ENCODE measurements around the gene STAC2.
"Not testable (repeated sequence)": the region's sequence is repeated elsewhere in the genome, so short reads cannot be mapped to it uniquely, and the experiment has no call there.

Gene STAC2

DNA sequence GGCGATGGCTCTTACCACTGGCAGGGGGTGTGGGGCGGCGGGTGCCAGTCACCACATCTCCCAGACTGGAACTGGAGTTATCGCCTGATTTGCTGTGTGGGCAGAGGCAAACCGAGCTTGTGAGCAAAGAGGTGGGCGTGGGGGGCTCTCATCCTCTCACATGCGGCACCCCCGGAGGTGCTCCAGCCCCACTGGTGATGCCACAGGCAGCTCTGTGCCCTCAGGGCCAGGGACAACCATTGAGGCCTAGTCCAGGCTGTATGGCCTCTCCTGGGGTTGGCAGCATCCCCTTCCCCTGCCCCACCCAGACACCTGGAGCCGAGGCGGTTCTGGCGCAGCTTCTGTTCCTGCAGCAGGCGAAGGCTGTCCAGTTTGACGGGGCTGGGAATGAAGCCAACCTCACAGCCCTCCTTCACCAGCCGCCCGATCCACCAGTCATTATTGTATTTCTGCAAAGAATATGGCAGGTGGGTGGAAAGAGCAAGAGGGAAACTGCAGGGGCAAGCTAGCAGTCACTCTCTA is 39.2 kb downstream of the STAC2 start:
- DNase-seq: no peak

- DNase-seq: no peak
Observed at GRCh38 chr17:39183720-39184119, 42.0 kb downstream of the STAC2 start.

DNA sequence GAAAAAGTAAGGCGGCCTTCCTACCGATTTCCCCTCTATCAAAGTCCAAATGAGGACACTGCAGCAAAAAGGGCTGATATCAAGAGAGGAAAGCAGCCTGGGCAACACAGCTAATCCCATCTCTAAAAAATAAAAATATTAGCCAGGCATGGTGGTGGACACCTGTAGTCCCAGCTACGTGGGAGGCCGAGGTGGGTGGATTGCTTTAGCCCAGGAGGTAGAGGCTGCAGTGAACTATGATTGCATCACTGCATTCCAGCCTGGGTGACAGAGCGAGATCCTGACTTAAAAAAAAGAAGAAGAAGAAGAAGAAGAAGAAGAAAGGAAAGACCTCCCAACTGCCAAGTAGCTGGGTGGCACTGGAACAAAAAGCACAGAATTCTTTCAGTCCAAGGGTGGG is 42.7 kb downstream of the STAC2 start:
- no peak for DNase-seq

DNA sequence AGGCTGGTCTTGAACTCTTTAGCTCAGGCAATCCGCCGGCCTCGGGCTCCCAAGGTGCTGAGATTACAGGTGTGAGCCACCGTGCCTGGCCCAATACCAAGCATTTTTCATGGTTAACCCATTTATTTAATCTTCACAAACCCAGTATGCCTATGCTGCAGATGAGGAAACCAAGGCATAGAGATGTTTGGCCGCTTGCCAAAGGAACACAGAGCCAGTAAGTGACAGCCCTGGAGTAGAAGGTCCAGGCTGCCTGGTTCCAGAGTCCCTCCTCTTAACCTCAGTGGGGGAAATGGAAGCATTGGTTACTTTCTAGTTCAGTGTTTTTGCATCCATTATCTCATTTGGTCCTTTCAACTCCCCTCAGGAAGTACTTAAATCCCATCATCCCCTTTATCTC is 44.4 kb downstream of the STAC2 start:
- DNase-seq: no peak

GRCh38 chr17:39178536-39178935 is 47.2 kb downstream of the STAC2 start:
- no peak for DNase-seq

GRCh38 chr17:39177256-39177655 is 48.5 kb downstream of the STAC2 start:
- DNase-seq: no peak

- no peak for DNase-seq
Observed at GRCh38 chr17:39175695-39176093, 50.1 kb downstream of the STAC2 start.

GRCh38 chr17:39174920-39175694 is 50.6 kb downstream of the STAC2 start:
- DNase-seq: peak; percentile 59

DNA sequence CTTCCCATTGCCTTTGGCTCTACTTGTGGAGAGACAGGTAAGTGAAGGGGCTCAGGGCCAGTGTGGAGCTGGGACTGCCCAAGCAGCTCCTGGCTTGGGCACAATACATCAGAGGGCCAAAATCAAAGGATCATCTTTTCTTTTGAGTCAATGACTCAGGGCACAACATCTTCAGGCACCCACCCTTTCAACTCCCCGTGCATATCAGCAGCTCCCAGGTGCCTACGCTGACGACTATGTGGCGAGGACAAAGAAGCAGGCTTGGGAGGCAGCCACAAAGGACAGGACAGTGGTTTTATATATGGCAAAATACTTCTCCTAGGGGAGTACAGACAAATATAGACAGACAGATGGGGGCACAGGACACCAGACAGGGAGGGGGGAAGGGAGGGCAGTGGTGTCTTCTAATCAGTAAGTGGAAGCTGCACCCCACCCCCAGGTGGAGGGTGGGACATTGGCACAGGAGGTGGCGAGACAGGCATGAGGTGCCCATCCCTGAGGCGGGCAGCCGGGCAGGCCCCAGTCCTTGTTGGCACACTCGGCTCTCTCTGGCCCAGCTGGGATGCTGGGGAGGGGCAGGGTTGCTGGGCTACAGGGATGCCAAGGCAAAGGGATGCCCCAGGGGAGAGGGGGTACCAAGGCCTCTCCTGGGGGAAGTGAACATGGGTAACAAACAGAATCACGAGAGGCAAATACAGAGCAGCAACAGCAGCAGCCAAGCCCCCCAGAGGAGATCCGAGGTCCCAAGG is 52.0 kb downstream of the STAC2 start:
- DNase-seq: no peak

- no peak for DNase-seq
Observed at GRCh38 chr17:39173080-39173479, 52.7 kb downstream of the STAC2 start.

DNA sequence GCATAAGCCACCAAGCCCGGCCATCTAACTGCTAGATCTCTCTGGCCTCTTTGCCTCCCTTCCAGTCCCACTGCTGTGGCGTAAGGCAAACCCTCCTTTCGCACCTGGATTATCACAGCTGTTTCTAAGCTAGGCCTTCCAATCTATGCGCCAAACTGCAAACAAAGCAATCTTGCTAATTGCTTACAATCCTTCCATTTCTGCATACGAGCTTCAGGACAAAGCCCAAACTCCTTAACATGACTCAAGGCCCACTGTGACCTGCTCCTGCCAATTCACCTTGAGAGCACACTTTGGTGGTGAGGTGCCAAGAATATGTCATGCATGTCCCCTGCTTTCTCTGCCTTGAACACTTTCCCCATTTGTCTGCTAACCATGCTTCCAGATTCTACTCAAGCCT is 53.8 kb downstream of the STAC2 start:
- DNase-seq: no peak

- no peak for DNase-seq
Observed at GRCh38 chr17:39170558-39170957, 55.2 kb downstream of the STAC2 start.

DNA sequence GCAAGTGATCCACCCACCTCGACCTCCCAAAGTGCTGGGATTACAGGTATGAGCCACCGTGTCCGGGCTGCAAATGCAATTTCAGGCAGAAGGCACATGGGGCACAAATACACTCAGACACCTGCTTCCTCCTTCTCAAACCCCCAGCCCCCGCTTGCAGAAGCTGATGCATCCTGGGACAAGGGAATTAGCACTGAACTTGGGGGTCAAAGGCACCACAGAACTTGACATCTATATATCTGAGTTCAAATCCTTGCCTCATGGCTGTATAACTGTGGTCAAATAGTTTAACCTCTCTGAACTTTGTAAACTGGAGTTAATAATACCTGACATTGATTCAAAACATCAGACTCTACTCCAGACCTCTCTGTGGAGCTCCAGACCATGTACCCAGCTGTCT is 55.6 kb downstream of the STAC2 start:
- DNase-seq: no peak

- no peak for DNase-seq
Observed at GRCh38 chr17:39169518-39169917, 56.2 kb downstream of the STAC2 start.

- DNase-seq: no peak
Observed at GRCh38 chr17:39169101-39169500, 56.6 kb downstream of the STAC2 start.

GRCh38 chr17:39168503-39168902 is 57.2 kb downstream of the STAC2 start:
- DNase-seq: not testable (repeated sequence)

GRCh38 chr17:39167476-39167875 is 58.3 kb downstream of the STAC2 start:
- DNase-seq: no peak

- no peak for DNase-seq
Observed at GRCh38 chr17:39166437-39167335, 59.1 kb downstream of the STAC2 start.

GRCh38 chr17:39165841-39166349 is 59.9 kb downstream of the STAC2 start, which contains the start of gene ARL5C:
Gene ARL5C (minus strand): TSS chr17:39166161. CDS start chr17:39165760, 401 bp downstream.
- DNase-seq: no peak

GRCh38 chr17:39165178-39165840 is 60.4 kb downstream of the STAC2 start:
- no peak for DNase-seq

- DNase-seq: peak; percentile 52
Observed at GRCh38 chr17:39164675-39165143, 61.0 kb downstream of the STAC2 start.

GRCh38 chr17:39161962-39162361 is 63.8 kb downstream of the STAC2 start:
- DNase-seq: no peak

Measured in activated effector memory CD4-positive, alpha-beta T cell treated with Interleukin-2 at 50 U/mL for 16 hours (primary cell).